ENCODE data around the gene CH25H. TPM values are rescaled to one million over a fixed set of nuclear protein-coding genes. Genes with fewer than 3 reads are reported as not detected.

The CH25H gene
- total RNA-seq, 1 experiment from 2014 or later: not detected

DNA sequence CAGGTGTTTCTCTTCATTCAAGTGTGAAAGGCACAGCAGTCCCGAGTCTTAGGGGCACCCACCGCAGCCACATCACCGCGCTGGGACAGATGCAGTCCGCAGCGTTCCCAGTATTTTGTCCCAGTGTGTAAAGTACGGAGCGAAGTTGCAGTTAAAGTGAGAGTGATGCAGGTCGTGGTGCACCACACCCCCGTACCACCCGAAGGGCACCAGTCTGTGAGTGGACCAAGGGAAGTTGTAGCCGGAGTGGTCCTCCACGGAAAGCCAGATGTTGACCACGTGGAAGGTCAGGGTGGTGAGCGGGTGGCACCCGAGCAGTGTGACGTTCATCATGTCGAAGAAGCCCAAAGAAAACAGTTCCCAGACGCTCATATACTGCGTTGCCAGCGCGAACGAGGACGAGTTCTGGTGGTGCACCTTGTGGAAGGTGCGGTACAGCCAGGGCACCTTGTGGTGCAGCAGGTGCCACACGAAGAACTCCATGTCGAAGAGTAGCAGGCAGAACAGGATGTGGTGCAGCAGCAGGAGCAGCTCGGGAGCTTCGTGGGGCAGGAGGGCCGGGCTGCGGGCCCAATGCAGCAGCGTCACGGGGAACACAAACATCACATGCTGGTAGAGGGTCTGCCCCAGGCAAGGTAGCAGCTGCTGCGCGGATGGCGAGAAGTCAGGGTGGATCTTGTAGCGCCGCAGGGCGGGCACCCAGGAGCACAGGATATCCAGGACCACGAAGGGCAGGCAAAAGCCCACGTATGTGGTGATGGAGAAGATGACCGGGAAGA is 526 bp downstream of the CH25H start:
- Histone ChIP-seq H3K36me3 (ENCODE audit: low read depth) (no peaks in the 10 kb centered on the region), H4K20me1 (ENCODE audit: insufficient read depth) (no peaks in the 10 kb centered on the region), H3K79me2 (ENCODE audit: low read depth) (no peaks in the 10 kb centered on the region), H3K9me3 (ENCODE audit: insufficient read depth, low read depth) (peaks cover 3% of the 10 kb centered on the region; the same call in 1 of the 2 replicates), H3K27me3 (ENCODE audit: insufficient read depth, low read depth) (no peaks in the 10 kb centered on the region), H3K4me3 (no peak overlapping the region), H3K4me1 (replicated peaks; ENCODE audit: insufficient read depth) (no peaks in the 10 kb centered on the region), H2AFZ (no peak overlapping the region), H3K4me2 (no peak overlapping the region), H3K9me2 (ENCODE audit: insufficient read depth) (no peaks in the 10 kb centered on the region), H3F3A (ENCODE audit: insufficient read depth, low read depth) (no peaks in the 10 kb centered on the region), H3K27ac (no peak overlapping the region)
- intact Hi-C loops (cut with micrococcal nuclease; ENCODE audit: unreplicated experiment): no loop called here
- no peak for TF ChIP-seq EZH2 (IDR thresholded peaks at IDR 0.05; ENCODE audit: low read depth)
- TF ChIP-seq, protein P1, sequence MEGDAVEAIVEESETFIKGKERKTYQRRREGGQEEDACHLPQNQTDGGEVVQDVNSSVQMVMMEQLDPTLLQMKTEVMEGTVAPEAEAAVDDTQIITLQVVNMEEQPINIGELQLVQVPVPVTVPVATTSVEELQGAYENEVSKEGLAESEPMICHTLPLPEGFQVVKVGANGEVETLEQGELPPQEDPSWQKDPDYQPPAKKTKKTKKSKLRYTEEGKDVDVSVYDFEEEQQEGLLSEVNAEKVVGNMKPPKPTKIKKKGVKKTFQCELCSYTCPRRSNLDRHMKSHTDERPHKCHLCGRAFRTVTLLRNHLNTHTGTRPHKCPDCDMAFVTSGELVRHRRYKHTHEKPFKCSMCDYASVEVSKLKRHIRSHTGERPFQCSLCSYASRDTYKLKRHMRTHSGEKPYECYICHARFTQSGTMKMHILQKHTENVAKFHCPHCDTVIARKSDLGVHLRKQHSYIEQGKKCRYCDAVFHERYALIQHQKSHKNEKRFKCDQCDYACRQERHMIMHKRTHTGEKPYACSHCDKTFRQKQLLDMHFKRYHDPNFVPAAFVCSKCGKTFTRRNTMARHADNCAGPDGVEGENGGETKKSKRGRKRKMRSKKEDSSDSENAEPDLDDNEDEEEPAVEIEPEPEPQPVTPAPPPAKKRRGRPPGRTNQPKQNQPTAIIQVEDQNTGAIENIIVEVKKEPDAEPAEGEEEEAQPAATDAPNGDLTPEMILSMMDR (conservative IDR thresholded peaks at IDR 0.05): no peak
- ChIA-PET POLR2A (ENCODE audit: unreplicated experiment) (interaction anchor here (0.6 kb wide), 1 partner anchor 330 kb away, joined by 4 read pairs; no protein-coding TSS in a partner anchor), CTCF (interaction anchor here (0.7 kb wide), 1 partner anchor 364 kb away, joined by 3 read pairs; no protein-coding TSS in a partner anchor)
- DNase-seq: no peak
- no TSS peak for BruUV-seq (replicated peaks)

DNA sequence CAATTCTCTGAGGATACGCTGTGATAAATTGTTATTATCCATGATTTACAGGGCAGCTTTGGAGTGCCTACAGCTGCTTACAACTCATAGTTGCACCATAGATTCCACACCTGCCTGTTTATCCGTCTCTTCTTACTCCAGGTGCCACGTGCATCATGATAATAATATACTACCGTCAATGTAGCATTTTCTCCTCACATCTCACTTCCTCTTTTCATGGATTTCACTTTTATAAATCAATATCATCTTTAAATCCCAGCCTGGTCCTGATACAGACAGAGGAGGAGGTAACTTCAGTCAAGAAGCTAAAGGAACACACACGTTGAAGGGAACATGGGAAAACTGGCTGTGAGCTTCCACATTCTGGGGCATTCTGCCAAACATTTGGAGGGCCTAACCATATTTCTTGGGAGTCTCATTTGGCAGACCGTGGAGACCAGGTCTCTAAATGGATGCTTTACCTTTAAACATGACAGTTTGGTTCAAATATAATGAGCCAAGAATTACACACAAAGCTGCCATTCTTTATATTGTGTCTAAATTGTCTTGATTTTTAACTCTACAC is 2.4 kb downstream of the CH25H start:
- intact Hi-C loops (cut with micrococcal nuclease; ENCODE audit: unreplicated experiment): no loop called here
- Histone ChIP-seq H3K4me1 (replicated peaks; ENCODE audit: insufficient read depth) (no peaks in the 10 kb centered on the region), H3K79me2 (ENCODE audit: low read depth) (no peaks in the 10 kb centered on the region), H2AFZ (no peak overlapping the region), H3K4me3 (no peak overlapping the region), H3F3A (ENCODE audit: insufficient read depth, low read depth) (no peaks in the 10 kb centered on the region), H3K9me2 (ENCODE audit: insufficient read depth) (no peaks in the 10 kb centered on the region), H3K9me3 (ENCODE audit: insufficient read depth, low read depth) (peaks cover 3% of the 10 kb centered on the region; the same call in 1 of the 2 replicates), H3K4me2 (no peak overlapping the region), H3K27ac (no peak overlapping the region), H3K36me3 (ENCODE audit: low read depth) (no peaks in the 10 kb centered on the region), H4K20me1 (ENCODE audit: insufficient read depth) (no peaks in the 10 kb centered on the region), H3K27me3 (ENCODE audit: insufficient read depth, low read depth) (no peaks in the 10 kb centered on the region)
- no peak for DNase-seq
- TF ChIP-seq EZH2 (IDR thresholded peaks at IDR 0.05; ENCODE audit: low read depth): no peak
- TF ChIP-seq, protein P1 (conservative IDR thresholded peaks at IDR 0.05): no peak
- CTCF ChIA-PET: no interaction called here
- POLR2A ChIA-PET (ENCODE audit: unreplicated experiment): no interaction called here
- BruUV-seq (replicated peaks): no TSS peak

DNA sequence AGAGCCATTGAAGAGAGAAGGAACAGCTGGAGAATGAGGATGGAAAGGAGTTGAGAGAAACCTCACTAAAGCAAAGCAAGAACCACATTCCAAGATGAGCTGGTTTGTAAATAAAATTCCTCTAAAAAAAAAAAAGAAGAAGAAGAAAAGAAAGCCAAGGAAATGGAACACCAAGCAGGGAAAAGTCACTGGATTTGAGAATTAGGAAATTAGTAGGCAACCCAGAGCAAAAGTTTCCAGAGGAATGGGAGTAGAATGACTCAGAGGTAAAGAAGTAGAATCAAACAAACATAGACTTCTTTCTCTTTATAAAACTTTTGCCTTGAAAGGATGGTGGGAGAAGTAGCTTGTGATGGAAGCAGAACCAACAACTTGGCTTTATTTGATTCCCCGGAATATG is 3.9 kb downstream of the CH25H start:
- Histone ChIP-seq H3K4me3 (no peak overlapping the region), H3K4me2 (no peak overlapping the region), H3K4me1 (replicated peaks; ENCODE audit: insufficient read depth) (no peaks in the 10 kb centered on the region), H3K27me3 (ENCODE audit: insufficient read depth, low read depth) (no peaks in the 10 kb centered on the region), H3K9me2 (ENCODE audit: insufficient read depth) (no peaks in the 10 kb centered on the region), H3K9me3 (ENCODE audit: insufficient read depth, low read depth) (peaks cover 3% of the 10 kb centered on the region; the same call in 1 of the 2 replicates), H2AFZ (no peak overlapping the region), H3K36me3 (ENCODE audit: low read depth) (no peaks in the 10 kb centered on the region), H3F3A (ENCODE audit: insufficient read depth, low read depth) (no peaks in the 10 kb centered on the region), H3K79me2 (ENCODE audit: low read depth) (no peaks in the 10 kb centered on the region), H3K27ac (no peak overlapping the region), H4K20me1 (ENCODE audit: insufficient read depth) (no peaks in the 10 kb centered on the region)
- no TSS peak for BruUV-seq (replicated peaks)
- no peak for TF ChIP-seq EZH2 (IDR thresholded peaks at IDR 0.05; ENCODE audit: low read depth)
- TF ChIP-seq, protein P1 (conservative IDR thresholded peaks at IDR 0.05): no peak
- ChIA-PET POLR2A (ENCODE audit: unreplicated experiment) (no interaction called here), CTCF (interaction anchor here (0.6 kb wide), 1 partner anchor 228 kb away, joined by 3 read pairs; no protein-coding TSS in a partner anchor)
- DNase-seq: no peak
- intact Hi-C loops (cut with micrococcal nuclease; ENCODE audit: unreplicated experiment): no loop called here
